ENCODE data around the gene ROCK2. TPM values are rescaled to one million over a fixed set of nuclear protein-coding genes. Genes with fewer than 3 reads are reported as not detected.

Gene ROCK2
- total and polyA plus RNA-seq, 4 donors: 19.2 to 119 (median 59.2) TPM

GRCh38 chr2:11281186-11281585 lies 63.2 kb downstream of the ROCK2 start:
- Histone ChIP-seq H3K27me3 (ENCODE audit: control insufficient read depth in 1 of 2, insufficient read depth in 2 of 2, low read length in 1 of 2) (no peaks in the 10 kb centered on the region), H3K36me3 (ENCODE audit: control insufficient read depth in 1 of 2, insufficient read depth in 2 of 2, low read length in 1 of 2) (peaks cover 0 to 4% of the 10 kb centered on the region in 2 donors), H3K27ac (ENCODE audit: low read depth in 1 of 2, low read length in 2 of 2) (no peak overlapping the region), H3K4me3 (ENCODE audit: low read length in 2 of 2) (no peak overlapping the region), H3K4me1 (ENCODE audit: control insufficient read depth in 1 of 2, insufficient read depth in 2 of 2, low read length in 2 of 2) (no peaks in the 10 kb centered on the region), H3K9me3 (ENCODE audit: control insufficient read depth, low read length) (no peaks in the 10 kb centered on the region)
- intact Hi-C loops (cut with DNase I): no loop called here
- ATAC-seq (ENCODE audit: low FRiP score) (no peak), DNase-seq (no peak)
- WGBS, 2 donors: 86 to 87% methylated on average over 3 of the region's 3 CpGs

DNA sequence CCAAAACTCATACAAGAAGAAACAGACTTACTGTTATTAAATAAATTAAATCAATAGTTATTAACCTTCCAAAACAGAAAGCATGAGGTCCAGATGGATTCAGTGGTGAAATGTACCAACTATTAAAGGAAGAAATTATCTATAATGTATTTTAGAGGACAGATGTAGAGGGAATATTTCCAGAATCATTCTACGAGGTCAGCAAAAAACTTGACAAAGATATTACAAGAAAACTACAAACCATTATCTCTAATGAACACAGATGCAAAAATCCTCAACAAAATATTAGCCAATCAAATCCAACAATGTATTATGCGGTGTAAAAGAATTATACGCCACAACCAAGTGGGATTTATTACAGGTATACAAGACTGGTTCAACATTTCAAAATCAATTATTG lies 63.7 kb downstream of the ROCK2 start:
- Histone ChIP-seq H3K9me3 (ENCODE audit: control insufficient read depth, low read length) (no peaks in the 10 kb centered on the region), H3K27ac (ENCODE audit: low read depth in 1 of 2, low read length in 2 of 2) (no peak overlapping the region), H3K36me3 (ENCODE audit: control insufficient read depth in 1 of 2, insufficient read depth in 2 of 2, low read length in 1 of 2) (peaks cover 0 to 4% of the 10 kb centered on the region in 2 donors), H3K27me3 (ENCODE audit: control insufficient read depth in 1 of 2, insufficient read depth in 2 of 2, low read length in 1 of 2) (no peaks in the 10 kb centered on the region), H3K4me3 (ENCODE audit: low read length in 2 of 2) (no peak overlapping the region), H3K4me1 (ENCODE audit: control insufficient read depth in 1 of 2, insufficient read depth in 2 of 2, low read length in 2 of 2) (no peaks in the 10 kb centered on the region)
- no peak for DNase-seq
- no peak for ATAC-seq (ENCODE audit: low FRiP score)
- intact Hi-C loops (cut with DNase I): no loop called here
- WGBS, 2 donors: 92 to 94% methylated on average over 3 of the region's 3 CpGs

- intact Hi-C loops (cut with DNase I): no loop called here
- DNase-seq (no peak), ATAC-seq (ENCODE audit: low FRiP score) (no peak)
- WGBS, 2 donors: 22 to 32% methylated on average over 4 of the region's 4 CpGs
- Histone ChIP-seq H3K4me1 (ENCODE audit: control insufficient read depth in 1 of 2, insufficient read depth in 2 of 2, low read length in 2 of 2) (no peaks in the 10 kb centered on the region), H3K36me3 (ENCODE audit: control insufficient read depth in 1 of 2, insufficient read depth in 2 of 2, low read length in 1 of 2) (peaks cover 0 to 4% of the 10 kb centered on the region in 2 donors), H3K9me3 (ENCODE audit: control insufficient read depth, low read length) (no peaks in the 10 kb centered on the region), H3K4me3 (ENCODE audit: low read length in 2 of 2) (no peak overlapping the region), H3K27me3 (ENCODE audit: control insufficient read depth in 1 of 2, insufficient read depth in 2 of 2, low read length in 1 of 2) (no peaks in the 10 kb centered on the region), H3K27ac (ENCODE audit: low read depth in 1 of 2, low read length in 2 of 2) (no peak overlapping the region)
Observed at GRCh38 chr2:11279398-11279797, 65.0 kb downstream of the ROCK2 start.

- H3K4me1 ChIP-seq (ENCODE audit: control insufficient read depth in 1 of 2, insufficient read depth in 2 of 2, low read length in 2 of 2): no peaks in the 10 kb centered on the region
- H3K9me3 ChIP-seq (ENCODE audit: control insufficient read depth, low read length): no peaks in the 10 kb centered on the region
- H3K27ac ChIP-seq (ENCODE audit: low read depth in 1 of 2, low read length in 2 of 2): no peak overlapping the region
- no peak for ATAC-seq (ENCODE audit: low FRiP score)
- no peaks in the 10 kb centered on the region for H3K36me3 ChIP-seq (ENCODE audit: control insufficient read depth in 1 of 2, insufficient read depth in 2 of 2, low read length in 1 of 2)
- no peak for DNase-seq
- no peaks in the 10 kb centered on the region for H3K27me3 ChIP-seq (ENCODE audit: control insufficient read depth in 1 of 2, insufficient read depth in 2 of 2, low read length in 1 of 2)
- H3K4me3 ChIP-seq (ENCODE audit: low read length in 2 of 2): no peak overlapping the region
- intact Hi-C loops (cut with DNase I): no loop called here
Observed at GRCh38 chr2:11278219-11278618, 66.2 kb downstream of the ROCK2 start.

DNA sequence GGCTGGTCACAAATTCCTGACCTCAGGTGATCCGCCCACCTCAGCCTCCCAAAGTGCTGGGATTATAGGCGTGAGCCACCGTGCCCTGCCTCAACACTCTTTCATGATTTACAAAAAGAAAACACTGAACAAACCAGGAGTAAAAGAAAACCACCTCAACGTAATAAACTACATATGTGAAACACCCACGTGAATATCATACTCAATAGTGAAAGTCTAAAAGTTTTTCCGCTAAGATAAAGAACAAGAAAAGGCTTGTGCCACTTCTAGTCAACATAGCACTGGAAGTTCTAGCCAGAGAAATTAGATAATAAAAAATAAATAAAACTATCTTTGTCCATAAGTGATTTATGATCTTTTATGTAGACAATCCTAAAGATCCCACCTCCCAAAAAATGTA lies 68.5 kb downstream of the ROCK2 start:
- no peak overlapping the region for H3K27ac ChIP-seq (ENCODE audit: low read depth in 1 of 2, low read length in 2 of 2)
- ATAC-seq (ENCODE audit: low FRiP score) (no peak), DNase-seq (no peak)
- no peaks in the 10 kb centered on the region for H3K36me3 ChIP-seq (ENCODE audit: control insufficient read depth in 1 of 2, insufficient read depth in 2 of 2, low read length in 1 of 2)
- intact Hi-C loops (cut with DNase I): no loop called here
- H3K9me3 ChIP-seq (ENCODE audit: control insufficient read depth, low read length): no peaks in the 10 kb centered on the region
- H3K27me3 ChIP-seq (ENCODE audit: control insufficient read depth in 1 of 2, insufficient read depth in 2 of 2, low read length in 1 of 2): no peaks in the 10 kb centered on the region
- 88 to 89% methylated on average over 6 of the region's 6 CpGs for WGBS, 2 donors
- H3K4me3 ChIP-seq (ENCODE audit: low read length in 2 of 2): no peak overlapping the region
- peaks cover 0 to 1% of the 10 kb centered on the region in 2 donors for H3K4me1 ChIP-seq (ENCODE audit: control insufficient read depth in 1 of 2, insufficient read depth in 2 of 2, low read length in 2 of 2)

GRCh38 chr2:11270891-11271290 lies 73.5 kb downstream of the ROCK2 start:
- intact Hi-C loops (cut with DNase I): no loop called here
- Histone ChIP-seq H3K9me3 (ENCODE audit: control insufficient read depth, low read length) (no peaks in the 10 kb centered on the region), H3K4me1 (ENCODE audit: control insufficient read depth in 1 of 2, insufficient read depth in 2 of 2, low read length in 2 of 2) (peaks cover 1 to 3% of the 10 kb centered on the region in 2 donors), H3K27ac (ENCODE audit: low read depth in 1 of 2, low read length in 2 of 2) (no peak overlapping the region), H3K4me3 (ENCODE audit: low read length in 2 of 2) (no peak overlapping the region), H3K36me3 (ENCODE audit: control insufficient read depth in 1 of 2, insufficient read depth in 2 of 2, low read length in 1 of 2) (peaks cover 0 to 4% of the 10 kb centered on the region in 2 donors), H3K27me3 (ENCODE audit: control insufficient read depth in 1 of 2, insufficient read depth in 2 of 2, low read length in 1 of 2) (no peaks in the 10 kb centered on the region)
- DNase-seq (no peak), ATAC-seq (ENCODE audit: low FRiP score) (no peak)
- WGBS, 2 donors: 91 to 95% methylated on average over 2 of the region's 2 CpGs

DNA sequence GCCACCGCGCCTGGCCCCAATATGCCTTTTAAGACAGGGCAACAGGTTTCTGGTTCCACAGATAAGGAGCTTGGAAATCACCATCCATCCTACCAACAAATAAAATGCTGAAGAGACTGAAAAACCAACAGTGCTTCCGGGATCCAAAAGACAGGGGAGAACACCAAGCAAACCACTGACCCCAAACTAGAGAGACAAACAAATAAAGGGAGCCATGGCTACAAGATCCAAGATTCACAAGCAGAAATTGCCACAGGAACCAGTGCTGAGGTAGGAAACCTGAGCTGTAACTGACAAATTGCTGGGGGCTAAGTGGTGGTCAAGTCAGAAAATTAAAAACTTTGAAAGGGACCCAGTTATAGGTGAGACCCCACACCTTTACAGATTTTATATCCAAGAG lies 76.5 kb downstream of the ROCK2 start:
- WGBS, 2 donors: 96 to 97% methylated on average over 3 of the region's 3 CpGs
- no peaks in the 10 kb centered on the region for H3K9me3 ChIP-seq (ENCODE audit: control insufficient read depth, low read length)
- H3K27ac ChIP-seq (ENCODE audit: low read depth in 1 of 2, low read length in 2 of 2): no peak overlapping the region
- no peaks in the 10 kb centered on the region for H3K27me3 ChIP-seq (ENCODE audit: control insufficient read depth in 1 of 2, insufficient read depth in 2 of 2, low read length in 1 of 2)
- H3K36me3 ChIP-seq (ENCODE audit: control insufficient read depth in 1 of 2, insufficient read depth in 2 of 2, low read length in 1 of 2): peaks cover 0 to 4% of the 10 kb centered on the region in 2 donors
- peaks cover 1 to 3% of the 10 kb centered on the region in 2 donors for H3K4me1 ChIP-seq (ENCODE audit: control insufficient read depth in 1 of 2, insufficient read depth in 2 of 2, low read length in 2 of 2)
- ATAC-seq (ENCODE audit: low FRiP score) (no peak), DNase-seq (no peak)
- intact Hi-C loops (cut with DNase I): loop anchor here in 1 of 2 donors (10.0 kb wide), 1 partner anchor 57 kb away; no protein-coding TSS in a partner anchor
- H3K4me3 ChIP-seq (ENCODE audit: low read length in 2 of 2): no peak overlapping the region

DNA sequence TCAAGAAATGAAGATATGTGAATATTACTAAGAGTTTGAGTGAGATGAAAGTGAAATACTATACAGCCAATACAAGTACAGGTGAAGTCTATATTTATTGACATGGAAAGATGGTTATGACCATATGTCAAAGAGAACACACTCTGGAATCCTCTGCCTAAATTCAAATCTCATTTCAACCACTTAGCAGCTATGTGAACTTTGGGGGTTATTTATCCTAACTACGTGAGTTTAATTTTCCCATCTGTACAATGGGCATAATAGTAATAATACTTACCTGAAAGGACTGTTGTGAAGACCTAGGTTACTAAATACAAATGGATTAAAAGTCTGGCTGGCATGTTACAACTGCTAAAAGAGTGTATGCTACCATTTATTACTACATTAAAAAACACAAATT lies 79.6 kb downstream of the ROCK2 start:
- 97 to 100% methylated on average over 1 of the region's 1 CpG for WGBS, 2 donors
- H3K4me3 ChIP-seq (ENCODE audit: low read length in 2 of 2): no peak overlapping the region

DNA sequence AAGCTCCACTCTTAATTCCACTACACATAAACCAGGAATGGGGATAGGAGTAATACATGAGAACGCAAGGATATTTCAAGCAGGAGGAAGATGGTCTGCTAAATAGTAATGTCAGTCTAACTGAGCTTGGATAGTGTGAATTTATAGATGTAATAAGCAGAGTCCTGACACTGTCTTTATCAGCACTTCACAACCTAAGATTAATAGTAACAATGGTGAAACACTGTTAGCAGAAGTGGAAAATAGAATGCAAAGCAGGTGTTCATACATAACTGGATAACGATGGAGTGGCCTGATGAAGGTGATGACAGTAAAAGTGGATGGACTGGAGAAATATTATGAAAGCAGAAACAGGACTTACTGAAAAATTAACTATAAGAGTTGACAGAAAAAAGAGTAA lies 80.4 kb downstream of the ROCK2 start:
- H3K9me3 ChIP-seq (ENCODE audit: control insufficient read depth, low read length): no peaks in the 10 kb centered on the region
- intact Hi-C loops (cut with DNase I): loop anchor here in 1 of 2 donors (10.0 kb wide), 1 partner anchor 61 kb away; no protein-coding TSS in a partner anchor
- no peak for DNase-seq
- peaks cover 0 to 3% of the 10 kb centered on the region in 2 donors for H3K4me1 ChIP-seq (ENCODE audit: control insufficient read depth in 1 of 2, insufficient read depth in 2 of 2, low read length in 2 of 2)
- no peak overlapping the region for H3K27ac ChIP-seq (ENCODE audit: low read depth in 1 of 2, low read length in 2 of 2)
- no peaks in the 10 kb centered on the region for H3K27me3 ChIP-seq (ENCODE audit: control insufficient read depth in 1 of 2, insufficient read depth in 2 of 2, low read length in 1 of 2)
- H3K4me3 ChIP-seq (ENCODE audit: low read length in 2 of 2): no peak overlapping the region
- WGBS, 2 donors: 95% methylated on average over 2 of the region's 2 CpGs
- H3K36me3 ChIP-seq (ENCODE audit: control insufficient read depth in 1 of 2, insufficient read depth in 2 of 2, low read length in 1 of 2): peaks cover 0 to 4% of the 10 kb centered on the region in 2 donors
- ATAC-seq (ENCODE audit: low FRiP score): no peak

More for the DNA sequence above, 79.6 kb downstream of the ROCK2 start:
- Histone ChIP-seq H3K4me1 (ENCODE audit: control insufficient read depth in 1 of 2, insufficient read depth in 2 of 2, low read length in 2 of 2) (peaks cover 0 to 3% of the 10 kb centered on the region in 2 donors), H3K27ac (ENCODE audit: low read depth in 1 of 2, low read length in 2 of 2) (no peak overlapping the region), H3K27me3 (ENCODE audit: control insufficient read depth in 1 of 2, insufficient read depth in 2 of 2, low read length in 1 of 2) (no peaks in the 10 kb centered on the region), H3K36me3 (ENCODE audit: control insufficient read depth in 1 of 2, insufficient read depth in 2 of 2, low read length in 1 of 2) (peaks cover 0 to 4% of the 10 kb centered on the region in 2 donors), H3K9me3 (ENCODE audit: control insufficient read depth, low read length) (no peaks in the 10 kb centered on the region)
- intact Hi-C loops (cut with DNase I): loop anchor here in 1 of 2 donors (10.0 kb wide), 1 partner anchor 60 kb away; no protein-coding TSS in a partner anchor
- DNase-seq (no peak), ATAC-seq (ENCODE audit: low FRiP score) (no peak)
